GM18502 (cell line): Measurements from ENCODE around the gene KBTBD2.
"Not testable (repeated sequence)": the region's sequence is repeated elsewhere in the genome, so short reads cannot be mapped to it uniquely, and the experiment has no call there.

Source experiments
- ATAC-seq: cut with Tn5 transposase; IDR thresholded peaks from one replicate; pipeline ENCODE4 v1.9.1; 2021; ENCODE audit warnings: mild to moderate bottlenecking; ENCODE audit not compliant: unreplicated experiment, poor library complexity

KBTBD2 gene

DNA sequence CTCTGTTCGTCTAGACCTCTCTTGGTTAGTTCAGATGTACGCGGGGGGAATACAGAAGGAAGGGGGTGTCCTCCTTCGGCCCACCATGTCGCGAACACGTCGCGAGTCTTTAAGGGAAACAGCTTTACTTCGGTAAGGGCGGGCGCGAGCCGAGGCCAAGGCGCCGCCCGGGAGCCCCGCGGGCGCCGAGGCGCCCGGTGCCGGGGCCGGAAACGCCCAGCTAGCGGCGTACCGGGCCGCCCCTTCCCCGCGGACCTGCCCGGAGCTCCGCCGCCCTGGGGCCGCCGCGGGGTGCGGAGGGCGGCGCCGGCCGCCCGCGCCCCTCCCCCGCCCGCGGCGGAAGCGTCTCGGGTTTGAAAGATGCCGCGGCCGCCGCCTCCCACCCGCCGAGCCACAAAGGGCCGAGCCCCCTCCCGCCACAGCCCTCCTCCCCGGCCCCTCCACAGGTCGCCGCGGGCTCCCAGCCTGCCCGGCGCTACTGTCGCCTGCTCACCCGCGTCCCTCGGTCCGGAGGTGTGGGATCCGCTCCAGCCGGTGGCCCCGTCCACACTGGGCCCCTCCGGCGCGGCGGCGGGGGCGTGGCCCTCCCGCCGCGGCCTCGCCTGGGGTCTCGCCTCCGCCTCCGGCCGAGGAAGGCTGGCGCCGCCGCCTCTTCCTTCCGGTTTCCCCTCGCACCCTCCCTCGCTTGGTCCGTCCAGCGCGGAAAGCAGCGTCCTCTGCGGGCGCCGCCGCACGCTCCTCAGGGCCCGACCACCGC lies at the start of gene KBTBD2:
Gene KBTBD2 (minus strand): TSS at position 718 of the 757 bp plus-strand sequence. CDS start 12,156 bp downstream, outside the sequence.
- ATAC-seq: peak; percentile 67

DNA sequence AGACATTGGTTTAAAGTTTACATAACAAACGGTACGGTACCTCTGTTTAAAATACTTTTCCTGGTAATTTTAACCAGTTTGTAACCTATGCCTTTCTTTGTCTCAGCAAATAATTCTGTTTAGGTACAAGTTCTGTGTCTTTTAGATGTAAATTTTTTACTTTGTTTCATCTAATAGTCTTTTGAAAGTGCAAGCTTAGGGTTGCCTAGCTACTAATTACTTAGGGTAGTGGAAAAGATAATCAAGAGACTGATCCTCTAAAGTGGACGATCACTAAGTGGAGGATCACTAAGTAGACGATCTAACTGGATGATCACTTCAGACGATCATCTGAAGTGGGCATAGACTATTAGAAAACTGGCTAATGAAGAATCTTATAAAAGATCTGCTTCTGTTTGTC lies 49.6 kb upstream of the KBTBD2 start:
- no peak for ATAC-seq

DNA sequence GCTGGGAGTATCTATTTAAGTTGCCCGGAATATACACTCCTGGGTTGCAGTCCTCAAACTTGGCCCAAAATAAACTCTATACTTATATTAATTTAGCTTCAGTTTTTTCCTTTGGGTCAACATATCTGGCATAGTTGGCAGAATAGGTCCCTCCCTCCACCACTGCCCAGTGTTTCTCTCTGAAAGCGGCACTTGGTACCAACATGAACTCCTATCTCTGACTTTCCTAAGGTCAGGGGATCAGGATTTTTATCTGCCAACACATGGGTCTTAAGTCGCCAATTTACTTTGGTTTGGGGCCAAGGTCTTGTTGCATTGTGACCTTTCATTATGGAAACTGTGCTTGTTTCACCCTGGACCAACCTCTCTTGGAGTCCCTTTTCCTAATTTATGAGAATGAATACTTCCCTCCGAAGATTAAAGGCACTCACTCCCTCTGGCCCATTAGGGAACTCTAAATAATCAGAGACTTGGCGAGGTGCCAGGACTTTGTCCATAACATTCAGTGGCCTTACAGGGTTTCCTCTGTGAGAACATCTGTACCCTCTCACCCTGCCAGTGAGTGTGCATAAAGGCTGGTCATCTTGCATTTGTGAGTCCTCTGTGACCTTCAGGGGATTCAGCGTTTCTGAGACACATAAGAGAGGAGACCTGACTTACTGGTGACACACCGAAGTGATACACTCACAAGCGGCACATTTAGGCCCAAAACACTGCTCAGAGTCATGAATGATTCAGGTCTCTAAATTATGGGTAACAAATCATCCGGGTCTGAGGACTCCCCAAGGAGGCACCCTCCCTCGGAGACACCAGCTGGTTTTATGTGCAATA lies 46.0 kb upstream of the KBTBD2 start:
- ATAC-seq: no peak

DNA sequence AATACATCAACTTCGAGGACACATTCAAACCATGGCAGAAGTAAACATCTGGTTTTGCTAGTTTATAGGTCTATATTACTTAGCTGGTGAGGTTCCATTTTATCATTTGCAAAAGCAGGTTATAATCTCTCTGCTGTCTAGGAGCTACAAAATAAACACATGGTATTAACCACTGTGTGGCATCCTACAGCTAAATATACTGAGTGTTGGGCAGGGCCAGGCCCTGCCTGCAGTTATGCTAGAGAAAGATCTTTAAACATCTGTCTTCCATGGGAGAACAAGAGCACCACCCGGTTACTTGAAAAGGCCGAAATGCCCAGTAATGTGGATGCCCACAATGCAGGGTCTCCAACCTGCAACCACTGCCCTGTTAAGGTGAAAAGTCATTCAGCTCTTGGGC lies 45.1 kb upstream of the KBTBD2 start:
- ATAC-seq: no peak

DNA sequence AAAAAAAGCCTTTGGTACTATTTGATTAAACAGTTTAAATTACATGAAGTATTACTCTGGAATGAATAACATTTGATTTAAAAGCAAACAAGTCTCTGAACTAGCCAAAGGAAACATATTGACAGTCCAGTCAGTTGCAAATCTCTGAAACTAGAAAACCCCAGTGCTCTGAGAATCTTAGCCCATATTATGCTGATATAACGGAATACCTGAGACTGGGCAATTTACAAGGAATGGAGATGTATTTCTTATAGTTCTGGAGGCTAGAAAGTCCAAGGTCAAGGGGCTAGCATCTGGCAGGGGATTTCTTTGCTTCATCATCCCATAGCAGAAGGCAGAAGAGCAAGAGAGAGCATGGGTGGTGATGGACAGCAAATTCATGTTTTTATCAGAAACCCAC lies 44.0 kb upstream of the KBTBD2 start:
- no peak for ATAC-seq

DNA sequence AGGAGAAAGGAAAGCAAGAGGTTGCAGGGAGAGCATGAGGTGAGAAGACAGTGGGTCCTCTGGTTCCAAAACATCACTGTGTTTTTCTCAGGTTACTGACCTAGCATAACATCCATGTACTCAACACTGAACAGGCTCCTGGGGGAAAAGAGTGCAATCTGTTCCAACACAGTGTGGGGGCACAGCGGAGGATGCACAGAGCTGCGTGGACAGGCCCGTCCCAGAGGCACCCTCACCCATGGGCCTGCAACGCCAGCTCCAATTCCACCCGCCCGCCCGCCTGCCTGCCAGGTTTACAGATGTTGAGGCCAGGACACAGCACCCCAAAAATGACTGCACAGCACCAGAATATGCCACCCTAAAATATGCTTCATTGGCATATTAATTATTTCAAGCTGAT lies 38.8 kb upstream of the KBTBD2 start:
- ATAC-seq: no peak

DNA sequence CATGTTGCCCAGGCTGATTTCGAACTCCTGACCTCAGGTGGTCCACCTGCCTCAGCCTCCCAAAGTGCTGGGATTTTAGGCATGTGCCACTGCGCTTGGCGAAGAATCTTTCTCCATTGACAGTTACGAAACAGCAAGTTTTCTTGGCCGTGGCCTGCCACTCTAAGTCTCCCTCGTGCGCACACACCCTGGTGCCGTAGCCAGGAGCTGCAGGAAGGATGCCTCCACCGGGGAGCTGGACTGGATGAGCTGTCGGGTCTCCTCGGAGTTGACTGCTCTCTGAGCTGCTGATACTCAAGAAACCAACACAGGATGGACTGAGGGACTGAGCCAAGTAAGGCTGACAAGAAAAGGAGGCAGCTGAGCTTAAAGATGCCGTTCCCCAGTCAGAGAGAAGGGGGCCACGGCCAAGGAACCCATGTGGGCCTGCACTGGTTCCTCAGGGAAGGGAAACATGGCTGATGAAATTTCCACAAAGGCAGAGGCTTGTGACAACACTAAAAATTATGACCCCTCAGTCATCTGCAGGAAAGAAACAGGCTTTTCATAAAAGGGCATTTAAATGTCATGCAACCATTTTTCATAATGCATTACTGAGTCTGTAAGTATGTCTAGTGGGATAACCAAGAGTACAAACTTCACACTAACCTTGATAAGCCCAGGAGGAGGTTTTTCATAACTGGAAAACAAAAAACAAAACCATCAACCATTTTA lies 38.0 kb upstream of the KBTBD2 start:
- ATAC-seq: no peak

DNA sequence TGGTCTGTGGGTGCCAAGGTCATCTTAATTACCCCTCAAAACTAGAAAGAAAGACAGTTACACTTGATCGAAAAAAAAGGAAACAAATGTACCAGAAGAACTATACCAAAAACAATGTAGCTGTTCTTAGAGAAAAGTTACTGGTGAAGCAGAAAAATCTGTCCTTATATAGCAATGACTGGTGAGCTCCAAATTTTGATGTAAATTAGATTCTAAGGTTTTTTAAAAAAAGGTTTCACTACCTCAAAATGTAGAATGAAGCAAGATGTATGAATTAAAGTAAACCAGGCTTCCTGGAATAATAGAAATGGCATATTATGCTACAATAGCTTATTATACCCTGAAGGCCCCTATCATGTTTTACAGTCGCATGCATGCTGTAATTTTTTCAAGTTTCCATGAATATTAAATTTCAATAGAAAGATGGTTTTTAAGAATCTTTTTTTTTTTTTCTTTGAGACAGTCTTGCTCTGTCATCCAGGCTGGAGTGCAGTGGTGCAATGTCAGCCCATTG lies 37.3 kb upstream of the KBTBD2 start:
- no peak for ATAC-seq

DNA sequence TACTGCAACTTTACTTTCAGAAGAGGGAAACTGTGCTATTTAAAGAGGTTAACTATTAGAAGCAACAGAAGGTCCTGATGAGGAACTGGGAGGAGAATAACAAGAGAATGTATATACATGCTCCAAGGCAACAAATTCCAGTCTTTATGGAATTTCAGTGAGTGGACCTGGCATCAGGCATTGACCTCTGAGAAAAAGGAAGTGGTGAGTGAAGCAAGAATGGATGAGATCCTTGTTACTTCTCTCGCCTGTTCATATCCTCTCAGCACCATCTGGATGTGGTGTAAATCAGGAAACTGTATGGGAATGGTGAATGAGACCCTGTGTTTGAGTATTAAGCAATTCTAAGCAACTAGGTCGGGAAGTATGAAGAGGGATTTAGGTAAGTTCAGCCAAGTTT lies 30.3 kb upstream of the KBTBD2 start:
- ATAC-seq: no peak

DNA sequence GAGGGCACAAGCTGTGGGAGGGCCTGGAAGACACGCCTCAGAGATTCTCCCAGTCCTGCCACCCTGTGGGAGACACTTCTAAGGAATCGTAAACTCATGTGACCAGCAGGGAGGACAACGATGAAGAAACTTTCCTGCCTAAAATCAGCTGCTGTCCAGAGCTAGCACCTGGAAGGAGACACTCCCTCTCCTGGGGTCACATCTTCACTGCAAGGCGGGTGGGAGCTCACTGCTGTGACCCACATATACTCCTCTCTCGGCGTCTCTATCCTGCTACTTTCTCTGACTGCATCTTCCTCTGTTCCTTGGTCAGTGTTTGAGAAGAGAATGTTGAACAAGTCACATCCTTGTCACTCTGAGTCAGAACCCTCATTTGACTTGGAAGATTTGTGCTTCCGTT lies 25.4 kb upstream of the KBTBD2 start:
- ATAC-seq: not testable (repeated sequence)

DNA sequence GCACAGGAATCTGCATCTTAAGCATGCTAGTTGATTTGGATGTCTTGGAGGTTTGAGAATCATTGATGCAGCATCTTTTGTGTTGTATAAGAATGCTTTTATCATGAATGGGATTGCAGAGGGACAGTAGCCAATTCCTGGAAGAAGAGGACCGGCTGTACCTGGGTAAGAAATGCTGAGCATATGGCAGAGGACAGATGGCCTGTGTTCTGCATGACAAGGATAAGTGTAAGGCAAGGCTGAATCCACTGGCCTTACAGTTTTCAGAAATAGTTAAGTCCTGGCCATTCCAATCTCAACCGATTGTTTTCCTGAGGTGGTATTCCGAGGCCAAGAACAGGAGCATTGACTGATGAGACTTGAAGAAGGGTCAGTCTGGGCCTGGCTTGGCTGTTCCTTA lies 24.4 kb upstream of the KBTBD2 start:
- no peak for ATAC-seq

DNA sequence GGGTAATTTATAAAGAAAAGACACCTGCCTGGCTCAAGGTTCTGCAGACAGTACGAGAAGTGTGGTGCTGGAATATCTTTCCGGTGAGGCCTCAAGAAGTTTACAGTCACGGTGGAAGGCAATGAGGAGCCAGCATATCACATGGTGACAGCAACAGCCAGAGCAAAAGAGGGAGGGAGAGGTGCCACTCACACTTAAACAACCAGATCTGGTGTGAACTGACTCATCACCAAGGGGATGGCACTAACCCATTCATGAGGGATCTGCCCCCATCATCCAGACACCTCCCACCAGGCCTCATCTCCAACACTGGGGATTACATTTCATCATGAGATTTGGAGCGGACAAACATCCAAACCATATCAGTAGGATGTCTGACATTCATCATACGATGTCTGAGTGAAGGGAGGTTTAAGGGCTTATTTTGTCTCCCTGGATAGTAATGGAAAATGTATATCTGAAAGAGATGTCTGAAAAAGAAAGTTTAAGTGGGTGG lies 23.5 kb upstream of the KBTBD2 start:
- ATAC-seq: no peak

DNA sequence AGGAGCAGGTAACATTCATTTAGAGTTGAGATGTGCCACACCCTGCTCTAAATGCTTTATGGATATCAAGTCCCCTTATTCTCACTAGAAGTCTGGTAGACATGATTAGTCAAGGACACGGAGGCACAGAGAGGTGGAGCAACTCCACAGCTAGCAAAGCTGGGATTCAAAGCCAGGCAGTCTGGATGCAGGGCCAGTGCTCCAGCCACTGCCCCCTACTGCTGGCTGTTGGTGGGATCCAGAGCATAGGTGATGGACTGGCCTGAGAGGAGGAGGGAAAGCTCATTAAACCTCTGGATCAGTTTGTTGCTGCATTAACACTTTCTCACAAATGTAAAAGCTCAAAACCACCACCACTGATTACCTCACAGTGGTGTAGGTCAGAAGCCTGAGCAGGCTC lies 22.6 kb upstream of the KBTBD2 start:
- ATAC-seq: no peak

DNA sequence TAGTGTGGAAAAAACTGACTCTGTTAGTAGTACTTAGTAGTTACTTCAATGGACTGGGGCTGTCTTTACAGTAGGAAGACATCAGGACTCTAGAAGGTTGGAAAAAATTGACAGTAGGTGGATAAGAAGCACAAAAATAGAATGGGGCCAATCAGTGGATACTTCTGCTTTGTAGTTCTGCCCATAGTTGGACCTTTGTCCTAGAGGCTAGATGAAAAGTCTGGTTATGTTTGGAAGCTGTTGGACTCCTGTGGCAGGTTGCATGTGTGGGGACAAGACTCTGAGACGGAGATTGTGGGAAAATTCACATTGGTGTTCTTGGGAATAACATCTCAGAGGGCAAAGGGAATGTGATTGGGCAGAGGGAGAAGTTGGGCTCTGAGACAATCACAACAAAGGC lies 18.6 kb upstream of the KBTBD2 start:
- ATAC-seq: no peak

DNA sequence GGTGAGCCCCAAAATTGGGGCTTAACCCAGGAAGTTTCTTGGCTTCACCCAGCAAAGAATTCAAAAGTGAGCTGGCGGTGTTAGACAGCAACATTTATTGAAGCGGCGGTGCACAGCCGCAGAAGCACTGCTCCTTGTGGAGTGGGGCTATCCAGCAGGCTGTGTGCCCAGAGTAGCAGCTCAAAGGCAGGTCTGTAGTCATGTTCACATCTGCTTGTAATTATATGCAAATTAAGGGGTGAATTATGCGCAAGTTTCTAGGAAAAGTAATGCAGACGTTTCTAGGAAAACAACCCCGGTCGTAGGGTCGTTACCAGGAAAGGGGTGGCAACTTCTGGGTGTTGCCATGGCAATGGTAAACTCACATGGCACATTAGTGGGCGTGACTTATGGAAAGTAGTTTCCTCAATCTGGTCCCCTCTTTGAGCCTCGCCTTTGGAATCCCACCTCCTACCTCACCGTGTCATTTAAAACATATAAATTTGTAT lies 13.7 kb upstream of the KBTBD2 start:
- ATAC-seq: peak; percentile 91

DNA sequence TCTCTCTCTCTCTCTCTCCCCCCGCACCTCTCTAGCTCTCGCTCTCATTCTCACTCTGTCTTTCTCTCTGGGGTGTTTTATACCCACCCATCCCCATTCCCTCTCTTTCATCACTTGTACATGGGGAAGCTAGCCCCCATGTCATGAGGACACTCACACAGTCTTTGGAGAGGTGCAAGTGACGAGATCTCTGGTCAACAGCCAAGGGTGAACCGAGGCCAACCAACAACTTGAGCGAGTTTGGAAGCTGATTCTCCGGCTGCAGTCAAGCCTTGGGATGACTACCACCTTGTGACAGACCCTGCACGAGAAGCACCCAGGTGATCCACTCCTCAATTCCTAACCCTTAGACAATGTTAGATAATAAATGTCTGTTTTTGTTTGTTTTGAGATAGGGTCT lies 10.1 kb upstream of the KBTBD2 start:
- ATAC-seq: no peak

DNA sequence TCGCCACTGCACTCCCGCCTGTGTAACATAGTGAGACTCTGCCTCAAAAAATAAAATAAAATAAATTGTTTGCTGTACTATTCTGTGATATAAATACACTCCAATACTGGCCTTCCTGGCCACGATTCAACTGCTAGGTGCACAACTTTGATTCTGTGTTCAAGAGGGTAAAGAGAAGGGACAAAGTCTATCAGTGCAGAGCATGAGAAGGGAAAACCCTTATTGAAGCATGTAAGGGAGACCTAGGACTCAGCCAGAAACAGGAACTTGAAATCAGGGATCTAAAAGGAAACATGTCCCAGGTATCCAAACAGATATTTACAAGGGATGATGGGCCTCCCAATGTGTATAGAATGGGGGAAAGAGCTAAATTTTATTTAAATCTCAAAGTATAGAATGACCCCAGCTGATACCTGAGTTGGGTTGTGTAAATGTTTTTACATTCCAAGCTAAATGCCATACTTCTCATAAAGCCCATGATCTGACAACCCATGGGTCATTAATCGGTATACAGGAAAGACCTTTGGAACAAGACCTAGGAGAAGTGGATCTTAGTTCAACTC lies 9.0 kb upstream of the KBTBD2 start:
- ATAC-seq: no peak

DNA sequence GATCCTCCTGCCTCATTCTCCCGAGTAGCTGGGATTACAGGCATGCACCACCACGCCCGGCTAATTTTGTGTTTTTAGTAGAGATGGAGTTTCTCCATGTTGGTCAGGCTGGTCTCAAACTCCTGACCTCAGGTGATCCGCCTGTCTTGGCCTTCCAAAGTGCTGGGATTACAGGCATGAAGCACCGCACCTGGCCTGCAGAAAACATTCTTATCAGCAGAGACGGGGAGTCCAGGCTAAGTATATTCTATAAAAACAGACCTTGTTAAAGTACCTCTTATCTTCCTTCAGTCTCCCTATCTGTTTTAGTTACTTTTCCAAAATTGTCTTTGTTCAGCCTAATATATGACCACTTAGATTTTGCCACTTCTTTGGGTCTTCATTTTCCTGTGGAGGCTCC lies 5.8 kb upstream of the KBTBD2 start:
- not testable (repeated sequence) for ATAC-seq

DNA sequence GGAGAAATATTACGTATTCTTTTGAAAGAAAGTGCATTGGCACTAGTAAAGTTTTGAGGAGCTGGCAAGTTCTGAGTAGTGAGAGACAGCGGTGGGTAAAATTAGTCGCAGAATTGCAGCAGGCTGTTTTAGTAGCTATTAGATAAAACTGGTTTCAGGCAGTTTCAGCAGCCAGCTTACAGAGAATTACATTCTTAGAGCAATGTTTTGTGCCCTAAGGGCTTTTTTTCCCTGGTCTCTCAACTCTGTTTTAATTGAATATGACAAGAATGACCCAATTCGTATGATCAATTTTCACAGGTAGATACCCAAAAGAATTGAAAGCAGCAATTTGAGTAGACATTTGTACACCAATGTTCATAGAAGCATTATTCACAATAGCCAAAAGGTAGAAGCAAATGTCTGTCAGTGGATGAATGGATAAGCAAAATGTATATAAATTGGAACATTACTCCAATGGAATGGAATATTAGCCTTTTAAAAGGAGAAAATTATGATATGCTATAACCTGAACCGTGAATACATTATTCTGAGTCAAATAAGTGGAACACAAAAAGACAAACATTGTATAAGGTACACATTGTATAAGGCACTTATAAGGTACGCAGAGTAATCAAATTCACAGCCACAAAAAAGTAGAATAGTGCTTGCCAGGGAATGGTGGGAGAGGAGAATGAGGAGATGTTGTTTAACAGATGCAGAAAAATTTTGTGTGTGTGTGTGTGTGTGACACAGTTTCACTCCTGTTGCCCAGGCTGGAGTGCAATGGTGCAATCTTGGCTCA lies 5.2 kb upstream of the KBTBD2 start:
- no peak for ATAC-seq
